GOT3 (cell line): ENCODE results near the gene ELMO1.

Source experiments
- DNase-seq: peaks from one replicate; lab custom pipeline; 2025; ENCODE audit warnings: mixed read lengths; lab: John Stamatoyannopoulos, UW

The ELMO1 gene

GRCh38 chr7:36971515-36972139, 477.0 kb downstream of the ELMO1 start:
- no peak for DNase-seq

DNA sequence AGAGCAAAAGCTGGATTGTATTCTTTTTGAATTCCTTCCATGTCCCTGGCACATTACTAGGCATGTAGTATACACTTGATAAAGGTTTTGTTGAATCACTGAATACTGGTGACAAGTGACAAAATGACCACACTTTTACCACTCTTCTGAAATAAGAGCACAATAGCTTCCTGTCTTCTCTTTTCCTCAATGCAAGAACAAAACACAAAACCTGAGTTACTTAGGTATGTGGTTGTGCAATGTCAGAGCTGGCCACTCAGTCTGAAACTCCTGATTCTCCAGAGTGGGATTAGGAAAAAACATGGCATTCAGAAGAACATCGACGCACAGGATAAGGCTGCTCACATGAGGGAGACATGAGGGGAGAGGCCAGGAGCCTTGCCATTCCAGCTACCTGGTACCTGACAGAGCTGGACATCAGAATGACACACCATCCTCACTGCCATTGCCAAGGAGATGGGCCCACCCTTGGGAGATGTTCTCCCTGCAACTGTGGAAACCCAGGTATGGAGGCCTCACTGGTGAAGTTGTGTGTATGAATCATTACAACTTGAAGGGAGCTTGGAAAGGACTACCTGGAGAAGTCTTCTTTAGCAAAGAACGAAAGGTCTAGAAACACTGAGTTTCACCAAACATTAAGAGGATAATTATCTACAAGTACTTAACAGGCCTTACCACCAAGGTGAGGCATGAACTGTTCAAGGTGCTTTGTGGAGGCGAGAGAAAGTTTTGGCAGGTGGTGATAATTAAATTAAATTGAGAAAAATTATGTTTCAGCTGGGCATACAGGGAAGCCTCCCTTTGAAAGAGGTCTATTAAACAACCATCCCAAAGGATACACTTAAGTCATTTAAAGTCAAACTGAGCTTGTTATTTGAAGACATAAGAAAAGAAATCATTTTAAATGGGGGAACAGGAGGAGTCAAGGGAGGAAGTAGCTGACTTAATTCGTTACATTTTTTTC, 477.8 kb downstream of the ELMO1 start:
- no peak for DNase-seq

DNA sequence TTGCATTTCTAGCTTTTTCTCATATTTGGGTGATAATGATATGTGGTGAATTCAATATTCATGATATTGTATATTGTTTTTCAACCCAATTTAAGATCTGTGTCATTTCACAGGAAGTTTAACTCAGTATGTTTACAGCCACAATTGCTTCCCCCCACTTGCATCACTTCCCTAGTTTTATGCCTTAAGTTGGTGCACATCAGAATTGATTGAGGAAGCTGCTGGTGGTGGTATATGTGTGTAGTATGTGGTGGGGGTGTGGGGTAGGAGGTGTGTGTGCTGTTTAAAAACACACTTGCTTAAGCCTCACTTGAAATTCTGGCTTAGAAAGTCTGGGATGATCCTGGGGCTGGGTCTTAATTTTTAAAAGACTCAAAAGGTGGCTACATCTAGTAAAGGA, 479.3 kb downstream of the ELMO1 start:
- no peak for DNase-seq

DNA sequence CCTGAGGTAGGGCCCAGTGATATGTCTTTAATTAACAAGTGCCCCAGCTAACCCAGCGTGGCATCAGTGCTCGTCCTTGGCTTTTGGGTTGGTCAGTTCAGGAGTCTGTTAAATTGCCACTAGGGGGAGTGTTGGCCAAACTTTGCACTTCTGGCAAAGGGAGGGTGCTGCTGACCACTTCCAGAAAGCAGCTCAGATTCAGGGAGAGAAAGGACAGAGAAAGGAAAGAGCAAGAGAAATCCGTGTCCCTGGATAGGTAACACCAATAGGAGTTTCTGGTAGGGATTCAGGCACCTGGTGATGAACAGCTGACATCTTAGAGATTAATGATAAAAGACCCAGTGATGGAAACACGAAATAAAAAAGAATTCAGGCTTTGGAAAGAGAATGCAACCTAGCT, 481.3 kb downstream of the ELMO1 start:
- DNase-seq, result no peak

DNA sequence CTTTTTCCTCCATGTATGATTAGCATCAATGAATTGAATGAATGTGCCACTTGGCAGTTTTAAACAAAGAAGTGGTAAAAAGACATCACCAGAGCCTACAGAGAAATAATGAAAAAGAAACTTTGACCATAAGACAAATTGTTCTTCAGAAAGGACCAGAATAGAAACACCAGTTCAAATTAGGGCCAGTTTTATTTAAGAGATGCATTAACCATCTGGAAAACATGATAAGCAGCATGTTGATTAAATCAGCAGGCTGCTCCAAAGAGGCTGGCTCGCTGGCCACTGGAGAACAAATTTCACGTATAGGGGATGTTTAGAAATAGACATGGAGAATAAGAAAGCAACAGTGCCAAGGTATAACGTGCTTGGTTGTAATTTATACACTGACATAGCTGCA, 482.0 kb downstream of the ELMO1 start:
- DNase-seq, result no peak

GRCh38 chr7:36966039-36966438, 482.6 kb downstream of the ELMO1 start:
- no peak for DNase-seq

DNA sequence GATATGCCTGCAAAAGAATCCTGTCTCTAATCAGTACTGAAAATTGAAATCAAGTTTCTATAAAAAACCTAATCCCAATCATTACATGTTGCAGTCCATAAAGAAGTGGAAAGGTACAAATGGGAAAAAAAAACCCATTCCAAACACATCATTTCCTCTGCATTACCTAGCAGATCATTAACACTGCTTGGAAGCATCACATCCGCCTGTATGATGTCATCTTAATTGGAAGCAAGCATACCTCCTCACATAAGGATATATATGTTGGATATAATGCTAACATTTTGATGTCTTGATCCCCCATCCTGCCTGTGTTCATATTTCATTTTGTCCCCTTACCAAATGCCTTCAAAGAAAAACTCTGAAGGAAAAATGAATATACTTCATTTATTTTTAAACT, 483.0 kb downstream of the ELMO1 start:
- no peak for DNase-seq

DNA sequence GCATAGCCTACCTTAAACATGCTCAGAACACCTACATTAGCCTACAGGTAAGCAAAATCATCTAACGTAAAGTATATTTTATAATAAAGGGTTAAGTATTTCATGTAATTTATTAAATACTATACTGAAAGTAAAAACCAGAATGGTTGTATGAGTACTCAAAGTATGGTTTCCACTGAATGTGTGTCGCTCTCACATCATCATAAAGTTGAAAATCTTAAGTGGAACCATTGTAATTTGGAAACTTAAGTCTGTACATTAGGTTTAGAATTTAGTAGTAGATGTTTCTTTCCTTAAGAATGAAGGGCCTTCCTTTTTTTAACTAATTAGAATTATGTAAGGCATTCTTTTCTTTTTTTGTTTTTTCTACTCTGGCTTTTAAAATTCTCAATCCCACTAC, 484.4 kb downstream of the ELMO1 start:
- DNase-seq, result no peak

DNA sequence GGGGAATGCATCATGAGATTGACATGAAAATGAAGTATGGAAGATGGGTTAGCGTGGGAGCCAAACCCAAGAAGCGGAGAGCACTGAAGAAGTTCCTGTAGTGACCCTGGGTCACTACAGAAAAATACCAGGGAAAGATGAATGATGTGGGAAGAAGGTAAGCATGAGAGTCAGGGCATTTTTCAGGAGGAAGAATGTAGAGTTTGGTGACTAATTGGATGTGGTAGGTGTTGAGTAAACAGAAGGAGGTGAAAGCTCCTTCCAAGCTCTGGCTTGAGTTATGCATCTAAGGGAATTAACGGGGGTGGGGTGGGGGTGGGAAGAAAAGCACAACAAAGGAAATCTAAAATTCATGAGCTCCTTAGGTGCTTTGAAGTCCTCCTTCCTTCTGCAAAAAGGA, 486.3 kb downstream of the ELMO1 start:
- DNase-seq, result no peak

GRCh38 chr7:36961693-36962092, 487.0 kb downstream of the ELMO1 start:
- no peak for DNase-seq

GRCh38 chr7:36961097-36961496, 487.6 kb downstream of the ELMO1 start:
- no peak for DNase-seq

GRCh38 chr7:36960105-36960504, 488.6 kb downstream of the ELMO1 start:
- no peak for DNase-seq

DNA sequence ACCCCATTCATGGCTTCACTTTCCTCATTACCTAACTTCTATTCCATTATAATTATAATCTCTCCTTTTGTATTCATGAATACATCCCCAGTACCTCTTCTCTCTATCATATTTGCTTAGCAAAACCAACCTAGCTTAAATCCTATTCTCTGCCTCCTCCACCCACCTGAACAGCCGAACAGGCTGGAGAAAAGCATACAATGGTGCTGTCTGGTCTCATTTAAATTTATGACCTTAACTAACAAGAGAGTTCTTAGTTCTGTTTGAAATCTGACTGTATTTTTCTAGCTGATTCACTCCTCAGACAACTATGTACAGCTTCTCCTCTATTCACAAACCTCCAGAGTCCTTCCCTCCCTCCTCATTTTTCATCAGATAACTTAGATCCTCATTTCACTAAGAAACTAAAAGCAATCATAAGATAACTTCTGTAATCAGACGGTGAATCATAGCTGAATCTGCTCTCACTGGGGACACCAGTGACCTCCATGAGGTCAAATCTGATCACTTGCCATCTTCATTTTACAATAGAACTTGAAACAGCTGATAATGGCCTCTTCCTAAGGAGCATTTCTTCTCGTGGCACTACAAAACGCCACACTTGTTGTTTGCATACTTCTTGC, 490.4 kb downstream of the ELMO1 start:
- no peak for DNase-seq

DNA sequence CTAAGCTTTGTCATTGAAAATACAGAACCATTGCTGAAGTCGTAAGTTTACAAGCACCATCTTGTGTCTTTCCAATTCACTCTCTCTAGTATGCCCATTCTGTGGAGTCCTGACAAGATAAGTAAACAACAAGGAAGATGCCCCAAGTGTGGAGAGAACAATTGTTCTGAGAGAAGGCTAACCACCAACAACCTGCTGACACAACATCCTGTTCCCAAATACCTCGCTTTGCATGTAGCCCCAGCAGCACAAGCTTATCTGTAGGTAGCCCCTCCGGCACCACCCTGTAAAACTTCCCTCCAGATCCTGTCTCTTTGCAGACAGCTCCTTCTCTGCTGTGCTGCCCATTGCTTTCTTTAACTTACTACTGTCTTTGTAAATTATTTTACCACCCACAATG, 491.0 kb downstream of the ELMO1 start:
- DNase-seq, result no peak

DNA sequence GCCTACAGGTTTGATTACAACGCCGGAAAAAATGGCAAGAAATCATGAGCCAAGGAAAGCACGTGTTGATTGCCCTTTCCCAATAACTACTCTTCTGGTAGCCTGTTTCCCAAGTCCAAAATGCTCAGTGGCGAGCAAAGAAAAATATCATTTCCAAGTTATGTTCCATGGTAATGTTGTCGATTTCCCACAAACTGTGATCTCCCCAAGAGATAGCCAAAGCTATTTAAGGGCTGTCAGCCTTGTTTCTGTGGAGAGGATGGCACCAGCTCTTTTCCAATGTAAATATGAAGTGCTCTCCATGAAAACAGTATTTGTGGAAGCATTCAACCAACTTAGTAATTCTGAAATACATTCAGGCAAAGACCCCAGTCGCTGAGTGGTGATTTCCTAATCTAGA, 491.9 kb downstream of the ELMO1 start:
- DNase-seq, result no peak

DNA sequence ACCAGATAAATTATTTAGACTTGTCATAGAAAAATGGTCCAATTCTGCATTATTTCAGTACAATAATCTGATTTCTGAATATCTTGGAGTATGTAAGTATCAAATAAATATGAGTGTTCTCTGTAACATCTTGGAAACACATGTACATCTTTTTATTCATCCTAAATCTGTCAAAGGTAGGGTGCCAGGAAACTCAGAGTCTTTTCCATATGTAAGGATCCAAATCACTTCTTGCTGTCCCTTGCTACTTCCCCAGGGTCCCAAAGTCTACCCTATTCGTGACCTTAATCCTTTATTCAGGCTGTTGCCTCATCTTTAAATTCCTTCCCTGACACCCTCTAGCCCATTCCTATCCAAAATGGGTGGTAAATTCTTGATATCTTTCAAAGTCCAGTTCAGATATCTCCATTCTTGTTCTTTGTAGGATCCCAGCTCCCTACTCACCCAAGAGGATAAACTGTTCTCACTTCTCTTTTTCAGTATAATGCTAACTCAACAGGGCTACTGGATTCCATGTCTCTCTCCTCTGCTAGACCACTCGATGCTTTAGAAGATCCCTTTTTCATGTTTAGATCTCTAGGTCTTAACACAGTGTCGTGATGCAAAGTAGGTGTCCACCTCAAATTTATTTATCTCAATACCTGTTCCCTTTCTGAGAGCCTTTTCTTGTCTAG, 493.1 kb downstream of the ELMO1 start:
- no peak for DNase-seq

DNA sequence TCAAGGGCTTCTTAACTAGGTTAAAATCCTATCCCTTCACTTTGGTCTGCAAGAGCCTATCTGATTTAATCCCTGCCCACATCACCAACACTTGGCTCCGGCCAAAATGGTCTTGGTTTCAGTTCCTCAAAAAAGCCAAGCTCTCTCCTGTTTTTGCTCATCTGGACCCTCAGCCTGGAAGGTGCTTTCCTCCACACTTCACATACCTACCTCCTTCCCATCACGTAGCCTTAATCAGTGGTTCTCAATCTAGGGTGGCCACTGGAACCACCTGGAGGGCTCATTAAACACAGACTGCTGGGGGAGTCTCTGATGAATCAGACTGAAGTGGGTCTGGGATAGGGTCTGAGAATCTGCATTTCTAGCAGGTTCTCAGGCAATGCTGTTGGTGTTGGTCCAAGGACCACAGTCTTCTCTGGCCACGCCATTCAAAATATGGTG, 497.4 kb downstream of the ELMO1 start:
- no peak for DNase-seq

- no peak for DNase-seq
Measured at GRCh38 chr7:36949711-36950600, 498.7 kb downstream of the ELMO1 start.

GRCh38 chr7:36946401-36946739, 502.3 kb downstream of the ELMO1 start:
- DNase-seq, result no peak

DNA sequence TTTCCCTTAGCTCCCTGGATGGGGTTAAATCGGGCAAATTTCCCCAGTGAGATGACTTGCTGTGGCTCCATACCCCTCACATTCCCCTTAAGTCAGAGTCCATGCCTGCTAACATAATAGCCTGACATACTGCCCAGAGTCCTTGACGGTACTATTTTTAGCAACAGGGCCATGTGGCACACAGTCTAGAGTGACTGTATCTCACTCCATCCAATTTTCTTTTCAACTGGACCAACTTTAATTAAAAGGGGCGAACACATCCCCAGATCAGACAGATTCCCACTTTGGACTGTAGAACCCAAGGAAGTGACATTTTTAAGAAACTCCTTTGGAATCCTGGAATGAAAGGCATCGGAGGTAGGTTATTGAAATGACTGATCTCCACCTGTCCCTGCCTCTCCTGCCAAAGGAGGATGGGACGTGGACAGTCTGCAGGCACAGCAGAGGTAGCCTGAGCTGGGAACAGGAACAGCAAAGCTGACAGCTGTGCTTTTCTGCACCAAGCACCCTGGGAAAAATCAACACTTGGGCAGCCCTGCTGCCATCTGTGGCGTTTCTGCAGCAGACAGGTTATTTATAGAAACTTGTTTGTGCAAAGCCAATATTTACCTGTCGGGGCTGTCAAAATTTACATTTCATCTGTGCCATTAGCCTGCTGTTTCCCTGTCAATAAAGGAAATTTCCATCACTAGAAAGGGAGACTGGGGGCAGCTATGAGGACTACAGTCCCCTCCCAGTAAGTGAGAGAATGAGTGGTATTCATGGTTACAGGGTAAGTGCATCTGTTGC, 502.9 kb downstream of the ELMO1 start:
- no peak for DNase-seq

DNA sequence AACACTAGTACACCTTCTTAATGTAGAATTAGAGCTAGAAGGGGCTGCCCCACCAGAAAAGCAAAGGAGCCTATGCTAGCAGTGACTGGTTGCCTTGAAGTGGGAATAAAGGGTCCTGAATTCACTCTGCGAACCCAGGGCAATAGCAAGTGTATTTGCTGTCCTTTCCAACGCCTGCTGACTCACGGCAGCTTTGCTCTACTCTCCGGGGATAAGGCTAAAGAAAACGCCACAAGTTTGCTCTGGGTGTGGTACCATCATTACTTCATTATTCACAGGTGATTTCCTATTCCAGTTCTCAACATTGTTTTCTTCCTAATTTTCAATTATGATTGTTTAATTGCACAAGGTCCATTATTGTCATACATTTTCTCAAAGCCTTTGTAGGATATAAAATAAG, 503.8 kb downstream of the ELMO1 start:
- no peak for DNase-seq
